ENCODE results near the gene CEP164.
A peak's percentile ranks its signal among the peaks of the same experiment; 100 is the strongest.

Gene CEP164

GRCh38 chr11:117327567-117328374, at the start of gene CEP164:
TSS of gene CEP164 (plus strand) at chr11:117327854. CDS start at chr11:117338587, 10,733 bp downstream.
- Histone ChIP-seq H3K36me3 (ENCODE audit: insufficient read depth, low read length) (no peaks in the 10 kb centered on the region), H3K27ac (ENCODE audit: low read depth, low read length) (peak within 1 kb of the TSS; percentile 76), H2AFZ (ENCODE audit: low read length, unreplicated experiment) (peak within 1 kb of the TSS; percentile 90), H3K79me2 (ENCODE audit: control insufficient read depth, insufficient read depth, low read length, unreplicated experiment) (peaks cover 26% of the 10 kb centered on the region), H3K4me1 (ENCODE audit: control insufficient read depth, insufficient read depth, low read length, unreplicated experiment) (peaks cover 15% of the 10 kb centered on the region), H3K27me3 (ENCODE audit: insufficient read depth, low read length) (no peaks in the 10 kb centered on the region), H3K4me3 (ENCODE audit: low read depth, low read length) (peak within 1 kb of the TSS; percentile 91)

DNA sequence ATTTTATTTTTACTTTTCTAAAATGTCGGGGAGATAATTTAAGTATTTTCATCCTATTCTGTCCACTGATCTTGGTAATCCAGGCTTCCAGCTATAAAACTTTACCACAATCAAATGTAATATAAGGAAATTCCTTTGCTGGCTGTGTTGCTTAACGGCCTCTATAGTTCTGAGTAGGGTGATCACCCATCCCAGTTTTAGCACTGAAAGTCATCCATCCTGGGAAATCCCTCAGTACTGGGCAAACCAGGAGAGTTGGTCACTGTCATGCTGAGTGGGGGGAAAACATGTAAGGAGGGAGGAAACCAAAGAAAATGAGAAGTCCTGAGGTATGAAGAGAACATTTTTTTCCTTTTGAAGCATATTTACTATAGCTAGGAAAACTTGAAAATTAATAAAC, 49.3 kb upstream of the CEP164 start:
- Histone ChIP-seq H3K27ac (ENCODE audit: low read depth, low read length) (no peak overlapping the region), H3K79me2 (ENCODE audit: control insufficient read depth, insufficient read depth, low read length, unreplicated experiment) (no peaks in the 10 kb centered on the region), H3K36me3 (ENCODE audit: insufficient read depth, low read length) (peaks cover 8% of the 10 kb centered on the region), H3K27me3 (ENCODE audit: insufficient read depth, low read length) (no peaks in the 10 kb centered on the region), H2AFZ (ENCODE audit: low read length, unreplicated experiment) (no peak overlapping the region), H3K4me3 (ENCODE audit: low read depth, low read length) (no peak overlapping the region), H3K4me1 (ENCODE audit: control insufficient read depth, insufficient read depth, low read length, unreplicated experiment) (peaks cover 45% of the 10 kb centered on the region)

DNA sequence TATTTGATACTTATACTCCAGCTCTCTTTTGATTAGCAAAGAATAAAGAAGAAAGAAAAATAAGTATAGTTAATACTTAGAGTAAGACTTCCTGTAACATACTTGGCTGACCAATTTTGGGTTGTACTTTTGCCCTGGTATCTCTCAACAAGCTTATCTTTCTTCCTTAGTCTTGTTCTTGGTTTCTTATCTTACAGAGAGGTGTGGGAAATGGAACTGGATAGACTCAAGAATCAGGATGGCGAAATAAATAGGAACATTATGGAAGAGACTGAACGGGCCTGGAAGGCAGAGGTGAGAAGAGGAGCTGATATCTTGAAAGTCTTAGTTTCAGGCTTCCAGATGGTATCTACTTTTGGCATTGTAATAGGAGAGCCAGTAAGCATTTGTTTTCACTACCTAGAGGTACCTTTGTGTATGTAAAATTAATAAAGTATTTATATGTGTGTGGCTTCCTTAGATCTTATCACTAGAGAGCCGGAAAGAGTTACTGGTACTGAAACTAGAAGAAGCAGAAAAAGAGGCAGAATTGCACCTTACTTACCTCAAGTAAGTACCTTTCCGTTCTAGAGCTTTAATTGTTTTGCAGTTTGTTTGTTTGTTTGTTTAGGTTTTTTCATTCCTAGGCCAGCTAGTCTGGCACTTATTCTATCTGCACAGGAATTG, 47.8 kb upstream of the CEP164 start:
- Histone ChIP-seq H3K4me3 (ENCODE audit: low read depth, low read length) (no peak overlapping the region), H2AFZ (ENCODE audit: low read length, unreplicated experiment) (no peak overlapping the region), H3K27me3 (ENCODE audit: insufficient read depth, low read length) (no peaks in the 10 kb centered on the region), H3K79me2 (ENCODE audit: control insufficient read depth, insufficient read depth, low read length, unreplicated experiment) (no peaks in the 10 kb centered on the region), H3K27ac (ENCODE audit: low read depth, low read length) (no peak overlapping the region), H3K36me3 (ENCODE audit: insufficient read depth, low read length) (peaks cover 8% of the 10 kb centered on the region), H3K4me1 (ENCODE audit: control insufficient read depth, insufficient read depth, low read length, unreplicated experiment) (peaks cover 33% of the 10 kb centered on the region)

DNA sequence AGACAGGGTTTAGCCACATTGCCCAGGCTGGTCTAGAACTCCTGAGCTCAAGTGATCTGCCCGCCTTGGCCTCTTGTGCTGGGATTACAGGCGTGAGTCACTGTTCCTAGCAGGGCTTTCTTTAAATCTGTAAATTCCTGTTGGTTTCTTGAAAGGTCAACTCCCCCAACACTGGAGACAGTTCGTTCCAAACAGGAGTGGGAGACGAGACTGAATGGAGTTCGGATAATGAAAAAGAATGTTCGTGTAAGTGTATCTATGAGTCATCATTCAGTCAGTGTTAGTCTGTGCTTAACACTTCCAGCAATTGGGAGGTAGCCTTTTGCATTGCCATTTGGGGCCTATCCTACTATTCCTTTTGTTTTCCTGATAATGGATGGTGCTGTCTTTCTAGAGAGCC, 46.5 kb upstream of the CEP164 start:
- H2AFZ ChIP-seq (ENCODE audit: low read length, unreplicated experiment), result no peak overlapping the region
- peaks cover 8% of the 10 kb centered on the region for H3K36me3 ChIP-seq (ENCODE audit: insufficient read depth, low read length)
- peak overlapping the region; percentile 85 for H3K27ac ChIP-seq (ENCODE audit: low read depth, low read length)
- H3K27me3 ChIP-seq (ENCODE audit: insufficient read depth, low read length), result no peaks in the 10 kb centered on the region
- no peak overlapping the region; the same call in 1 of the 2 replicates for H3K4me3 ChIP-seq (ENCODE audit: low read depth, low read length)
- H3K4me1 ChIP-seq (ENCODE audit: control insufficient read depth, insufficient read depth, low read length, unreplicated experiment), result peaks cover 21% of the 10 kb centered on the region
- no peaks in the 10 kb centered on the region for H3K79me2 ChIP-seq (ENCODE audit: control insufficient read depth, insufficient read depth, low read length, unreplicated experiment)

DNA sequence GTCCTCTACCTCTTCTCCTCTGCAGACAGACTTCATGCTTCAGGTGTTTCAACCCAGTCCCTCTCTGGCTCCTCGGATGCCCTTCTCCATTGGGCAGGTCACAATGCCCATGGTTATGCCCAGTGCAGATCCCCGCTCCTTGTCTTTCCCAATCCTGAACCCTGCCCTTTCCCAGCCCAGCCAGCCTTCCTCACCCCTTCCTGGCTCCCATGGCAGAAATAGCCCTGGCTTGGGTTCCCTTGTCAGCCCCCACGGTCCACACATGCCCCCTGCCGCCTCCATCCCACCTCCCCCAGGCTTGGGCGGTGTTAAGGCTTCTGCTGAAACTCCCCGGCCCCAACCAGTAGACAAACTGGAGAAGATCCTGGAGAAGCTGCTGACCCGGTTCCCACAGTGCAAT, 45.8 kb upstream of the CEP164 start:
- Histone ChIP-seq H3K36me3 (ENCODE audit: insufficient read depth, low read length) (peaks cover 8% of the 10 kb centered on the region), H3K4me3 (ENCODE audit: low read depth, low read length) (no peak overlapping the region), H2AFZ (ENCODE audit: low read length, unreplicated experiment) (no peak overlapping the region), H3K27ac (ENCODE audit: low read depth, low read length) (peak overlapping the region; percentile 85), H3K4me1 (ENCODE audit: control insufficient read depth, insufficient read depth, low read length, unreplicated experiment) (peaks cover 20% of the 10 kb centered on the region), H3K79me2 (ENCODE audit: control insufficient read depth, insufficient read depth, low read length, unreplicated experiment) (no peaks in the 10 kb centered on the region), H3K27me3 (ENCODE audit: insufficient read depth, low read length) (no peaks in the 10 kb centered on the region)

DNA sequence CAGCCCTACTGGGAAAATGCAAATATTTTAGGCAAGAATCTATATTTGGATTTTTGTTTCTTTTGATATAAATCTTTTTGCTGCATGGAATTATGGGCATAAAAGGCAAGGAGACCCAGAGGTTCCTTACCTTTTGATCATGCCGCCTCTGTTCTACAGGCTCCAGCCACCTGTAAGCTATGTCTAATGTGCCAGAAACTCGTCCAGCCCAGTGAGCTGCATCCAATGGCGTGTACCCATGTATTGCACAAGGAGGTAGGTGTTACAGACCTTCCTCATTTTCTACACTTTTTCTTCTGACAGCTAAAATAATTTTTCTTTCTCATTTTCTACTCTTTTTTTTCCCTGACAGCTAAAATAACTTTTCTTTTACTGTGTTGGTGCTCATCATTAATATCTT, 44.7 kb upstream of the CEP164 start:
- H3K4me3 ChIP-seq (ENCODE audit: low read depth, low read length), result no peak overlapping the region
- H2AFZ ChIP-seq (ENCODE audit: low read length, unreplicated experiment), result no peak overlapping the region
- H3K27me3 ChIP-seq (ENCODE audit: insufficient read depth, low read length), result no peaks in the 10 kb centered on the region
- peaks cover 8% of the 10 kb centered on the region for H3K36me3 ChIP-seq (ENCODE audit: insufficient read depth, low read length)
- H3K79me2 ChIP-seq (ENCODE audit: control insufficient read depth, insufficient read depth, low read length, unreplicated experiment), result no peaks in the 10 kb centered on the region
- H3K4me1 ChIP-seq (ENCODE audit: control insufficient read depth, insufficient read depth, low read length, unreplicated experiment), result peaks cover 20% of the 10 kb centered on the region
- H3K27ac ChIP-seq (ENCODE audit: low read depth, low read length), result no peak overlapping the region; the same call in 1 of the 2 replicates

DNA sequence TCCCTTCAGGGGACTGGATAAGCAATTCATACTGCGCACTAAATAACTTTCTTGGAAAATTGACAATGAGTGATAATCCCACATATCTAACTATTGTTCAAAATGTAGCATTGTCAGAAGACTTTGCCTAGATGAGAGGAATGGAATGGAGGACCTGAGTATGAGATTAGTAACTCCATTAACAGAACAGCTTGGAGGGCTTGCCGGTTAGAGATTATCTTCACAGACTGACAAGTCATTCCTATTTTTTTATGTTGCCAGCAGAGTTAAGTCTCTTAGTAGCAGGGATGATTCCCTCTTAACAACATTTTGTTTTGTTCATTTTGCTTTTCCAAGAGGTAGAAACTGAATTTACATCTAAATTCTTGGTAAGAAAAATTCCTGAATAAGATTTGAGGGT, 43.6 kb upstream of the CEP164 start:
- Histone ChIP-seq H3K36me3 (ENCODE audit: insufficient read depth, low read length) (peaks cover 9% of the 10 kb centered on the region), H3K27ac (ENCODE audit: low read depth, low read length) (no peak overlapping the region), H3K79me2 (ENCODE audit: control insufficient read depth, insufficient read depth, low read length, unreplicated experiment) (no peaks in the 10 kb centered on the region), H3K4me1 (ENCODE audit: control insufficient read depth, insufficient read depth, low read length, unreplicated experiment) (peaks cover 20% of the 10 kb centered on the region), H3K4me3 (ENCODE audit: low read depth, low read length) (no peak overlapping the region), H3K27me3 (ENCODE audit: insufficient read depth, low read length) (no peaks in the 10 kb centered on the region), H2AFZ (ENCODE audit: low read length, unreplicated experiment) (no peak overlapping the region)

DNA sequence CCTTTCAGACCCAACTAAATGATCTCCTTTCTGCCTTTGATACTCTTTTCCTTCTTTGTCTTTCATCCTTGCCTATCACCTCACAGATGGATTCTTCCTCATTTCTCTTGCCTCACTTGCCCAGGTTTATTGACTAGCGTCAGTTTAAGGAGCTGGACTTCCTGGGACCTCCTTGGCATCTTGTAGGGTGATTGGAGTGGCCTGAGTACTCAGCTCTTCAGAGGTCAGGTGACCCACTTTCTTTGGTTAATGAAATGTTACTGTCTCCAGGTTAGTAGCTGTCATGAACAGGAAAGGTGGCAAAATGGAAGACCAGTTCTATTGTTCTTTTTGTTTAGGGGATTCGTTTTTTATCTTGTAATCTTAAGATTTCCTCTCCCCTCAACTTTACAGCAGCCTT, 41.1 kb upstream of the CEP164 start:
- no peak overlapping the region for H3K27ac ChIP-seq (ENCODE audit: low read depth, low read length)
- peaks cover 28% of the 10 kb centered on the region for H3K36me3 ChIP-seq (ENCODE audit: insufficient read depth, low read length)
- H3K4me3 ChIP-seq (ENCODE audit: low read depth, low read length), result no peak overlapping the region
- H3K27me3 ChIP-seq (ENCODE audit: insufficient read depth, low read length), result no peaks in the 10 kb centered on the region
- no peak overlapping the region for H2AFZ ChIP-seq (ENCODE audit: low read length, unreplicated experiment)
- no peaks in the 10 kb centered on the region for H3K79me2 ChIP-seq (ENCODE audit: control insufficient read depth, insufficient read depth, low read length, unreplicated experiment)
- H3K4me1 ChIP-seq (ENCODE audit: control insufficient read depth, insufficient read depth, low read length, unreplicated experiment), result peaks cover 7% of the 10 kb centered on the region

- Histone ChIP-seq H3K36me3 (ENCODE audit: insufficient read depth, low read length) (peaks cover 24% of the 10 kb centered on the region), H3K79me2 (ENCODE audit: control insufficient read depth, insufficient read depth, low read length, unreplicated experiment) (no peaks in the 10 kb centered on the region), H3K4me1 (ENCODE audit: control insufficient read depth, insufficient read depth, low read length, unreplicated experiment) (no peaks in the 10 kb centered on the region), H2AFZ (ENCODE audit: low read length, unreplicated experiment) (no peak overlapping the region), H3K27ac (ENCODE audit: low read depth, low read length) (no peak overlapping the region), H3K27me3 (ENCODE audit: insufficient read depth, low read length) (no peaks in the 10 kb centered on the region), H3K4me3 (ENCODE audit: low read depth, low read length) (no peak overlapping the region)
Observed at GRCh38 chr11:117287668-117288067, 40.0 kb upstream of the CEP164 start.

DNA sequence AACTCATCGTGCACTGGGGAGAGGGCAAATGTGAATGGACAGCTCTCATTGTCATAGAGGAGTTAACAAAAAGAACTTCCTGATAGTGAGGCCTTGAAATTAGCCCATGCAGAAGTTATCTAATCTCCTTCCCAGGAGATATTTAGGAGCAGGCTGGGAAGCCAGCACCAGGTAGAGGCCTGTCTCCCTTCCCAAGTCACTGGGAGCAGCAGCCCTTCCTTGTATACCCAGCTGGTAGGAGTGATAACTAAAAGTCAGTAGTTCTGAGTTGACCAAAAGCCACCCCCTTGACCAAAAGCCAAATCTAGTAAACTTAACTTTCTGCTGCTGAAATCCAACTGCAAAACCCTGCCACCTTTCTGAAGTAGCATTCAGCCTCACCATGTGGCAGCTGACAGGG, 37.9 kb upstream of the CEP164 start:
- Histone ChIP-seq H3K79me2 (ENCODE audit: control insufficient read depth, insufficient read depth, low read length, unreplicated experiment) (no peaks in the 10 kb centered on the region), H3K27me3 (ENCODE audit: insufficient read depth, low read length) (no peaks in the 10 kb centered on the region), H3K27ac (ENCODE audit: low read depth, low read length) (no peak overlapping the region), H3K4me3 (ENCODE audit: low read depth, low read length) (no peak overlapping the region), H3K4me1 (ENCODE audit: control insufficient read depth, insufficient read depth, low read length, unreplicated experiment) (no peaks in the 10 kb centered on the region), H2AFZ (ENCODE audit: low read length, unreplicated experiment) (no peak overlapping the region), H3K36me3 (ENCODE audit: insufficient read depth, low read length) (peaks cover 23% of the 10 kb centered on the region; the same call in 1 of the 2 replicates)

All from ACC112 (cell line).